Measurements from ENCODE around the gene ARHGEF28.

DNA sequence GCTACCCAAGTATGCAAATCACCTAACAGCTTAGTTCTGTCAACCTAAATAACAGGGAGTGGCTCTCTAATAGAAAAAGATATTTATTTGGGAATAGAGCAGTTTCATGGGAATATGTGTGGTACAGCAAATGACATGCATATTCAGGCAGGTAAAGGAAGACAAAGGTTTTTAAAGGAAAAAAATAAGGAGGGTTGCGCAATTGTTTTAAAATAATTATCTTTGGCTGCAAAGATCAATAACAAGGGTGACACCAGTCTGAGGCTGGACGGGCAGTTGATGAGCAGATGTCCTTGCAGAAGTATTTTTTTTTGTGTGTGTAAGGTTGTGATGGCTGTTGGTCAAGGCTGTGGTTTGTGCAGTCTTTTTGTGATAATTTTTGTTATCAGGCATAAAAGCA lies 332.0 kb downstream of the ARHGEF28 start:
- TF ChIP-seq EP300 (IDR thresholded peaks at IDR 0.05; ENCODE audit: low read depth) (no peak), POLR2AphosphoS5 (IDR thresholded peaks at IDR 0.05) (no peak), POLR2A (IDR thresholded peaks at IDR 0.05) (no peak)
- TF ChIP-seq, protein P1, sequence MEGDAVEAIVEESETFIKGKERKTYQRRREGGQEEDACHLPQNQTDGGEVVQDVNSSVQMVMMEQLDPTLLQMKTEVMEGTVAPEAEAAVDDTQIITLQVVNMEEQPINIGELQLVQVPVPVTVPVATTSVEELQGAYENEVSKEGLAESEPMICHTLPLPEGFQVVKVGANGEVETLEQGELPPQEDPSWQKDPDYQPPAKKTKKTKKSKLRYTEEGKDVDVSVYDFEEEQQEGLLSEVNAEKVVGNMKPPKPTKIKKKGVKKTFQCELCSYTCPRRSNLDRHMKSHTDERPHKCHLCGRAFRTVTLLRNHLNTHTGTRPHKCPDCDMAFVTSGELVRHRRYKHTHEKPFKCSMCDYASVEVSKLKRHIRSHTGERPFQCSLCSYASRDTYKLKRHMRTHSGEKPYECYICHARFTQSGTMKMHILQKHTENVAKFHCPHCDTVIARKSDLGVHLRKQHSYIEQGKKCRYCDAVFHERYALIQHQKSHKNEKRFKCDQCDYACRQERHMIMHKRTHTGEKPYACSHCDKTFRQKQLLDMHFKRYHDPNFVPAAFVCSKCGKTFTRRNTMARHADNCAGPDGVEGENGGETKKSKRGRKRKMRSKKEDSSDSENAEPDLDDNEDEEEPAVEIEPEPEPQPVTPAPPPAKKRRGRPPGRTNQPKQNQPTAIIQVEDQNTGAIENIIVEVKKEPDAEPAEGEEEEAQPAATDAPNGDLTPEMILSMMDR (IDR thresholded peaks at IDR 0.05), result no peak
